HUES6 (cell line): ENCODE measurements around the gene UBASH3B.
"Not testable (repeated sequence)": the region's sequence is repeated elsewhere in the genome, so short reads cannot be mapped to it uniquely, and the experiment has no call there.

ENCODE experiments used
- H3K27ac ChIP-seq: 2 replicates; pipeline ENCODE4 v1.7.0; 2013; ENCODE audit warnings: low read depth, mild to moderate bottlenecking, low read length, inconsistent platforms
- H3K27me3 ChIP-seq: 2 replicates; pipeline ENCODE4 v1.6.1; 2013; ENCODE audit warnings: low read length; ENCODE audit not compliant: control insufficient read depth, insufficient read depth
- H3K36me3 ChIP-seq: 2 replicates; pipeline ENCODE4 v1.6.1; 2013; ENCODE audit warnings: low read length; ENCODE audit not compliant: control insufficient read depth, insufficient read depth
- H3K4me1 ChIP-seq: 2 replicates; pipeline ENCODE4 v1.6.1; 2013; ENCODE audit warnings: low read length; ENCODE audit not compliant: control insufficient read depth, insufficient read depth
- H3K4me3 ChIP-seq: 2 replicates; pipeline ENCODE4 v1.5.1; 2013; ENCODE audit warnings: low read depth, low read length
- H3K9ac ChIP-seq: one replicate; pipeline ENCODE4 v1.6.1; 2013; ENCODE audit warnings: mild to moderate bottlenecking, low read length
- H3K9me3 ChIP-seq: 2 replicates; pipeline ENCODE4 v1.6.1; 2013; ENCODE audit warnings: low read depth, low read length; ENCODE audit not compliant: control insufficient read depth, insufficient read depth

UBASH3B gene

DNA sequence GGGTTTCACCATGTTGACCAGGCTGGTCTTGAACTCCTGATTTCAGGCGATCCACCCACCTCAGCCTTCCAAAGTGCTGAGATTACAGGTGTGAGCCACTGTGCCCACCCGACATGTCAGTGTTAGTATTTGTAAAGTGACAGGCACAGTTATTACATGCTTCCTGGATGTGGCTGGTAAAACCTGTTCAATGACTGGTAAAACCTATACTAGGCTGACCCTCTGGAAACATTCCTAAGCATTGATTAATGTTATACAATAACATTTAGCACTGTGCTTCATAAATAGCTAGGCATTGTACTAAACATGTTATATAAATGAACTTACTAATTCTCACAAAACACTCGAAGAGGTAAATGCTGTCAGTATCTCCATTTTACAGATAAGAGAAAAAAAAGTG lies 206.1 kb downstream of the UBASH3B start:
- H3K9me3 ChIP-seq: no peaks in the 10 kb centered on the region
- no peak overlapping the region for H3K27ac ChIP-seq
- no peaks in the 10 kb centered on the region for H3K4me1 ChIP-seq
- no peak overlapping the region for H3K9ac ChIP-seq
- H3K36me3 ChIP-seq: no peaks in the 10 kb centered on the region
- H3K27me3 ChIP-seq: no peaks in the 10 kb centered on the region
- H3K4me3 ChIP-seq: no peak overlapping the region

DNA sequence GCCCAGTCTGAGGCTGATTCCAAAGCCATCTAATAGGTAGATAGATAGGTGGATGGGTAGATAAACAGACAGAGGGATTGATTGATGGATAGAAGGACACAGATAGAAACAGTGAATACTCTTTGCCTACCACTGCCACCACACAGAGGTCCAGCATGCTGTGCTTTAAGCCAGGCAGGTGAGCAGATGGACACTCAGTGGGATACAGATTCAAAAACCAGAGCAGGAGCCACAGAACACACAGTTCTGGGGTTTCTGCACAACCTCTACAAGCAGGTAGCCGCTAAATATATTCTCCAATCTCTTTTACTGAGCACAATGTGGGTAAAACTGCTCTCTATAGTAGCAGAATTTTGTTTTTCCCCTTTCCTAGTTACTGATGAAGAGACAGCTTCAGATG lies 206.6 kb downstream of the UBASH3B start:
- Histone ChIP-seq H3K27ac (no peak overlapping the region), H3K9me3 (no peaks in the 10 kb centered on the region), H3K4me3 (no peak overlapping the region), H3K36me3 (no peaks in the 10 kb centered on the region), H3K4me1 (no peaks in the 10 kb centered on the region), H3K9ac (no peak overlapping the region), H3K27me3 (no peaks in the 10 kb centered on the region)

DNA sequence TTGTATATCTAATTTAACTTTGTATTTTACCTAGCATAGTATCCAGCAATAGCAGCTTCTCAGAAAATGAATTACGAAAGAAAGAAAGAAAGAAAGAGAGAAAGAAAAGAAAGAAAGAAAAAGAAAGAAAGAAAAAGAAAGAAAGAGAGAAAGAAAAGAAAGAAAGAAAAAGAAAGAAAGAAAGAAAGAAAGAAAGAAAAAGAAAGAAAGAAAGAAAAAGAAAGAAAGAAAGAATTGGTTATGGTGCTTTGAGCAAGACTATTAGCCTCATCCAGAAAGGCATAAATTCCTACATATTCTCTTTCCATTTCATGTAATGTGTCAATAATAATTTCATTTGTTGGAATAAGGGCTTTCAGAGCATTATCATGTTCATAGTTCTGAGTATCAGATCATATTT lies 207.6 kb downstream of the UBASH3B start:
- not testable (repeated sequence) for H3K27me3 ChIP-seq, H3K9ac ChIP-seq, H3K9me3 ChIP-seq

DNA sequence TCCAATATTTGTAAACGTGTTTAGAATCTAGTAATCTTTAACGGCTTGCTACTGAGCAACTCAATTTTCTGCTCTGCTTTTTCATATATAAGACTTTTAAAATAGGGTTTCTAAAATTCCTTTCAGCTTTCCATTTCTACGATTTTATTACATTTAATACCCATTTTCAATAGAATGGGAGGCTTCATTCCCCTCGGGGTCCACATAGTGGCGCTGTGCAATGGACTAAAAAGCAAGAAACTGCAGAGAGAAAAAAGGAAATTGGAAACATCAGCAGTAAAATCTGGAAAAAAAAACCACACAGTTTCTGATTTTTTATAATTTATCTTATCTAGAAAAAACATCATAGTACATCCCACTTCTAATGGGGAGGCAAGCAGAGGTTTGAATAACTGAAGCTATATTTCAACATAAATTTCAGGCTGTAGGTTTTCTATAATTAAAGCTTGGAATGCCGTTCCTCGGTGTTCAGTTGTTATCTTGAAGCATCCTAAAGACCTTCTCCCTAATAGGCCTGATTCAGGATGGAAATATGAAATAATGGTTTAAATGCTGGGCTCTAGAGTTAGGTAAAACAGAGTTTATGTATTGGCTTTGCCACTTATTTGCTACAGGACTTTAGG lies 208.3 kb downstream of the UBASH3B start:
- Histone ChIP-seq H3K27me3 (no peaks in the 10 kb centered on the region), H3K4me3 (no peak overlapping the region), H3K4me1 (no peaks in the 10 kb centered on the region), H3K36me3 (no peaks in the 10 kb centered on the region), H3K9ac (no peak overlapping the region), H3K27ac (no peak overlapping the region), H3K9me3 (no peaks in the 10 kb centered on the region)

More for the DNA sequence above, 207.6 kb downstream of the UBASH3B start:
- not testable (repeated sequence) for H3K4me3 ChIP-seq, H3K4me1 ChIP-seq, H3K27ac ChIP-seq, H3K36me3 ChIP-seq
